ENCODE measurements around the gene CLDN16.

CLDN16 gene

GRCh38 chr3:190378240-190378891 lies 9.6 kb upstream of the CLDN16 start:
- in situ Hi-C loops (cut with MboI; ENCODE audit: low sequenced_read_pairs) = no loop called here

GRCh38 chr3:190380184-190380583 lies 7.8 kb upstream of the CLDN16 start:
- in situ Hi-C loops (cut with MboI; ENCODE audit: low sequenced_read_pairs) = no loop called here

GRCh38 chr3:190381441-190381840 lies 6.5 kb upstream of the CLDN16 start:
- in situ Hi-C loops (cut with MboI; ENCODE audit: low sequenced_read_pairs) = no loop called here

GRCh38 chr3:190382082-190382481 lies 5.9 kb upstream of the CLDN16 start:
- in situ Hi-C loops (cut with MboI; ENCODE audit: low sequenced_read_pairs) = no loop called here

GRCh38 chr3:190384309-190384756 lies 3.6 kb upstream of the CLDN16 start:
- in situ Hi-C loops (cut with MboI; ENCODE audit: low sequenced_read_pairs) = no loop called here

- in situ Hi-C loops (cut with MboI; ENCODE audit: low sequenced_read_pairs) = no loop called here
These were observed 2.0 kb upstream of the CLDN16 start for GRCh38 chr3:190385731-190386688.

GRCh38 chr3:190388703-190389102 lies 740 bp downstream of the CLDN16 start:
- in situ Hi-C loops (cut with MboI; ENCODE audit: low sequenced_read_pairs) = no loop called here

GRCh38 chr3:190396001-190396400 lies 8.0 kb downstream of the CLDN16 start:
- in situ Hi-C loops (cut with MboI; ENCODE audit: low sequenced_read_pairs) = no loop called here

GRCh38 chr3:190397889-190398288 lies 9.9 kb downstream of the CLDN16 start:
- in situ Hi-C loops (cut with MboI; ENCODE audit: low sequenced_read_pairs) = no loop called here

- in situ Hi-C loops (cut with MboI; ENCODE audit: low sequenced_read_pairs) = no loop called here
These were observed 11.7 kb downstream of the CLDN16 start for GRCh38 chr3:190399677-190400076.

GRCh38 chr3:190401963-190402362 lies 14.0 kb downstream of the CLDN16 start:
- in situ Hi-C loops (cut with MboI; ENCODE audit: low sequenced_read_pairs) = no loop called here

- in situ Hi-C loops (cut with MboI; ENCODE audit: low sequenced_read_pairs) = no loop called here
These were observed 16.8 kb downstream of the CLDN16 start for GRCh38 chr3:190404715-190405114.

GRCh38 chr3:190414297-190414696 lies 26.3 kb downstream of the CLDN16 start:
- in situ Hi-C loops (cut with MboI; ENCODE audit: low sequenced_read_pairs) = no loop called here

GRCh38 chr3:190424108-190424477 lies 36.1 kb downstream of the CLDN16 start:
- in situ Hi-C loops (cut with MboI; ENCODE audit: low sequenced_read_pairs) = no loop called here

GRCh38 chr3:190424478-190425439 lies 36.8 kb downstream of the CLDN16 start:
- in situ Hi-C loops (cut with MboI; ENCODE audit: low sequenced_read_pairs) = no loop called here

GRCh38 chr3:190425833-190426232 lies 37.9 kb downstream of the CLDN16 start:
- in situ Hi-C loops (cut with MboI; ENCODE audit: low sequenced_read_pairs) = no loop called here

- in situ Hi-C loops (cut with MboI; ENCODE audit: low sequenced_read_pairs) = no loop called here
These were observed 39.0 kb downstream of the CLDN16 start for GRCh38 chr3:190426806-190427507.

- in situ Hi-C loops (cut with MboI; ENCODE audit: low sequenced_read_pairs) = no loop called here
These were observed 41.7 kb downstream of the CLDN16 start for GRCh38 chr3:190429681-190430080.

- in situ Hi-C loops (cut with MboI; ENCODE audit: low sequenced_read_pairs) = no loop called here
These were observed 42.9 kb downstream of the CLDN16 start for GRCh38 chr3:190430906-190431305.

GRCh38 chr3:190432216-190432615 lies 44.3 kb downstream of the CLDN16 start:
- in situ Hi-C loops (cut with MboI; ENCODE audit: low sequenced_read_pairs) = no loop called here

Data from hTERT RPE-1 (cell line).